ENCODE results near the gene UBE2M.
A peak's percentile ranks its signal among the peaks of the same experiment; 100 is the strongest.

Gene UBE2M

GRCh38 chr19:58561373-58562121 is 3.1 kb upstream of the UBE2M start:
- TF ChIP-seq CTCF (conservative IDR thresholded peaks at IDR 0.05; ENCODE audit: control insufficient read depth, insufficient read depth, low read depth, low read length), result no peak
- DNase-seq (ENCODE audit: low read depth), result no peak
- H3K4me3 ChIP-seq (ENCODE audit: control insufficient read depth, low read depth, low read length), result peak overlapping the region; percentile 24

GRCh38 chr19:58560921-58561320 is 2.5 kb upstream of the UBE2M start:
- no peak overlapping the region for H3K4me3 ChIP-seq (ENCODE audit: control insufficient read depth, low read depth, low read length)
- no peak for TF ChIP-seq CTCF (conservative IDR thresholded peaks at IDR 0.05; ENCODE audit: control insufficient read depth, insufficient read depth, low read depth, low read length)
- no peak for DNase-seq (ENCODE audit: low read depth)

GRCh38 chr19:58560007-58560887 is 1.8 kb upstream of the UBE2M start:
- no peak for DNase-seq (ENCODE audit: low read depth)
- no peak for TF ChIP-seq CTCF (conservative IDR thresholded peaks at IDR 0.05; ENCODE audit: control insufficient read depth, insufficient read depth, low read depth, low read length)
- H3K4me3 ChIP-seq (ENCODE audit: control insufficient read depth, low read depth, low read length), result peak overlapping the region; percentile 91

- H3K4me3 ChIP-seq (ENCODE audit: control insufficient read depth, low read depth, low read length), result peak overlapping the region; percentile 91
- no peak for TF ChIP-seq CTCF (conservative IDR thresholded peaks at IDR 0.05; ENCODE audit: control insufficient read depth, insufficient read depth, low read depth, low read length)
- DNase-seq (ENCODE audit: low read depth), result peak; percentile 90
These were observed 1.0 kb upstream of the UBE2M start for GRCh38 chr19:58559275-58560006.

GRCh38 chr19:58558623-58559274 is 338 bp upstream of the UBE2M start:
- H3K4me3 ChIP-seq (ENCODE audit: control insufficient read depth, low read depth, low read length), result peak overlapping the region; percentile 91
- no peak for TF ChIP-seq CTCF (conservative IDR thresholded peaks at IDR 0.05; ENCODE audit: control insufficient read depth, insufficient read depth, low read depth, low read length)
- DNase-seq (ENCODE audit: low read depth), result peak; percentile 98
